Caki2 (cell line): ENCODE data around the gene GLIS1. TPM values are rescaled to one million over a fixed set of nuclear protein-coding genes. Genes with fewer than 3 reads are reported as not detected.

Source experiments
- DNase-seq: peaks from one replicate; pipeline ENCODE4 v3.0.0-alpha.2; 2015; ENCODE audit warnings: low read depth
- in situ Hi-C: cut with HindIII; loops from 2 replicates; pipeline ENCODE4 v1.10.0; 2016; ENCODE audit warnings: low sequenced_read_pairs, low pct_unique_long_range_greater_than_20kb, mixed read lengths
- total RNA-seq: library from RNA; depleted of rRNA; stranded (reverse); fragments of >200 nt; shearing (Covaris generic); gene quantifications from 2 replicates; pipeline ENCODE4 v1.2.3, GENCODE V29; 2014; ENCODE audit warnings: low replicate concordance

Gene GLIS1
- total RNA-seq, 1 experiment from 2014 or later, result 0.03 TPM

- in situ Hi-C loops, result no loop called here
- DNase-seq, result no peak
Observed at GRCh38 chr1:53686091-53686964, 52.6 kb downstream of the GLIS1 start.

- in situ Hi-C loops, result no loop called here
- peak; percentile 47 for DNase-seq
Observed at GRCh38 chr1:53685272-53686051, 53.5 kb downstream of the GLIS1 start.

DNA sequence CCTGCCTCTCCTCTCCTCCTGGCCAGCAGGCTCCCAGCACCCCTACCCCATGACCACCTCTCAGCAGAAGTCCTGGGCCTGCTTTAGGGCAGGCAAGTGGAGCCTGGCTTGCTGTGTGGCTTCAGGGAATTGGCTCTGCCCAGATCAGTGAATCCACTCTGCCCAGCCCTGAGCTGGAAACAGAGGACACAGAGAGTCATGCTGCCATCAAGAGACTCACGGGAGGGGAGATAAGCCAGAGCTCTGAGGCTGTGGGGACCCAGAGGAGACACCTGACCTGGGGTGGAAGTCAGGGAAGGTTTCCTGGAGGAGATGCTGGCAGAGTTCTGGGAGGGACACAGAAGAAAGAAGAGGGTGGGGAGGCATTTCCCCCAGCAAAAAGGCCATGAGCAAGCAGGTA is 54.2 kb downstream of the GLIS1 start:
- in situ Hi-C loops, result no loop called here
- peak; percentile 5 for DNase-seq

- DNase-seq, result peak; percentile 5
- in situ Hi-C loops, result no loop called here
Observed at GRCh38 chr1:53683986-53684740, 54.8 kb downstream of the GLIS1 start.

DNA sequence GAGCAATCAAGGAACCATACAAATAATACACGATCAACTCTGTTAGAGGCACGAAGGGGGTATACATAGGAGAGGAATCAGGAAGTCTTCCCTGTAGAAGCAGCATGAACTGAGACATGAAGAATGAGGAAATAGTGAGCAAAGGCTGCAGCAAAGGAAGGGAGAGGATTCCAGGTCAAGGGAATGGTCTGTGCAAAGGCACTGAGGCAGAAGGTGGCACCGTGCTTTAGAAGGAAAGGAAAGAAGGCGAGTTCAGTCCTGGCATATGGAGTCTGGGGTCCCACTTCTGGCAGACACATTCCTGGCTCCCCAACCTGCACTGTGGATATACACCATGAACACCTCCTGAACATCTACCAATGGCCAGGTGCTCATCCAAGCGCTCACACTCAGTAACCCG is 56.1 kb downstream of the GLIS1 start:
- DNase-seq, result no peak
- in situ Hi-C loops, result no loop called here

DNA sequence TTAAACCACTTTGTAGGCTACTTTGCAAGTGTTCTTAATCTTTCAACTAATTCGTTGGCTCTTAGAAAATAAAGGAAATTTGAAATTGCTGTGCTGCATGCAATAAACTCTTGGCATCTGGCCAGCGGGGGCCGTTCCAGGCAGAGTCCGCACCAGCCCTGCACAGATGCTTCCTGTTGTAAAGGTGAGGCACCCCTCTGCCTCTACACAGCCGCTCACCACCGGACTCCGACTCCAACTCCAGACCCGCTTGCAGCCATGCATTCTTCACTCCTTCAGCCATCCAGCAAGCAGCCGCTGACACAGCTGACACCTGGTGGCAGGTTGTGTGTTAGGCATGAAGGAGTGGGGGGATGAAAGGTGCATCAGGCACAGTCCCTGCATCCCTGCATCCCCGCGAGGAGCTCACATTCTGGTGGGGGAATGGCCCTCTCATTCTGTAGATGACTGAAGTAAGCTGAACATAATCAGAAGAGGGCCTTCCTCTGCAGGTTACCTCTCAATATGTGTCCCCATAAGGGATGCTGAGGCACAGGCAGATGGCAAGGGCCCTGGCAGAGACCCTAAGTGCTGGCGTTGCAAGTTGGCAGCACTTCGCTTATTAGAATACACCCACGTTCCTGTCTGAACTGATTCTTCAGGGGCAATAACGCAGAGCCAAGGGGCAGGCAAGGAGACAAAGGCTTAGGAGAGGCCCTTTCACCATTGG is 56.8 kb downstream of the GLIS1 start:
- in situ Hi-C loops, result no loop called here

DNA sequence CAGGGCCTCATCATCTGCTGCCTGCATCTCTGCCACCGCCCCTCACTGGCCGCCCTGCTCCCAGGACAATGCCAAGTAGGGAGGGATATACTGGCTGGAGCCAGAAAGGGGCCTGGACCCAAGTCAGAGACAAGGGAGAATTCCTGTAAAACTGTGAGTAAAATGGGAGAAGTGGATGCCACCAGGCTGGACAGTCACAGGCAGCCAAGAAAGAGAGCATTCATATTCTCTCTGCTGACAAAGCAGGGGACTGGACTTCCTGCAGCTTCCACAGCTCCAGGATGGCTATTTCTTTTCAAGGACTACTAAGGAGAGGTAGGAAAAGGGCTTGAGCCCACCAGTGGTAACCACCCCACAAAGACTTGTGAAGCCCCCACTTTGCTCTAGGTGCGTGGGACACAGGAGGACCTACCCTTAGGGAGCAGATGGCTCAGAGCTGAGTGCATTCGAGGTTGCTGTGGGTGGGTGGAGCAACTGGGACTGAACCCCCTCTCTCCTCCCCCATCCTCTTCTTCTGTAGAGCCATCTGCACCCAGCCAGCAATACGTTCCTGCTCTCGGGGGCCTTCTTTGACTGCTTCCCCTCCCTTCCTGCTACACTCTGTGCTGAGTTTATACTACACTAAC is 57.5 kb downstream of the GLIS1 start:
- DNase-seq, result no peak
- in situ Hi-C loops, result no loop called here

More for the DNA sequence above, 56.8 kb downstream of the GLIS1 start:
- DNase-seq, result peak; percentile 19

- in situ Hi-C loops, result no loop called here
- no peak for DNase-seq
Observed at GRCh38 chr1:53680868-53681267, 58.1 kb downstream of the GLIS1 start.

GRCh38 chr1:53678938-53679825 is 59.8 kb downstream of the GLIS1 start:
- no peak for DNase-seq
- in situ Hi-C loops, result no loop called here

- no peak for DNase-seq
- in situ Hi-C loops, result no loop called here
Observed at GRCh38 chr1:53678507-53678906, 60.5 kb downstream of the GLIS1 start.

- in situ Hi-C loops, result no loop called here
- no peak for DNase-seq
Observed at GRCh38 chr1:53678046-53678445, 60.9 kb downstream of the GLIS1 start.

DNA sequence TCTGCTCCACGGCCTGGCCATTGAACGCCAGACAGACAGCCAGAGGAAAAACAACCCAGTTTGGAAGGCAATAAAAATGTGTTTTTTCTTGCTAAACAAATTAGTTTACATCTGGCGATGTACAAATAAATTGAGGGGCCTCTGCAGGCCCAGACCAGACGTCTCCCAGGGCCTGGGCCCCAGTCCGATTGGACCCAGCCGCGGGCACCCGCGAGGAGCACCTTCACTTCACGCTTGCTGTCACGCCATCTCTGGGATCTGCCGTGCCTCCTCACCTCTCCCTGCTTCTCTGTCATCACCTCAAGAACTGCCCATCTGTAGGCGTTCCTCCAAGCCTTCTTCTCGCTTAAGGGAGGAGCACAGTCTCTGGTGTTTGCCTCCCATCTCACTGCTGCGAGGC is 61.5 kb downstream of the GLIS1 start:
- DNase-seq, result no peak
- in situ Hi-C loops, result no loop called here

DNA sequence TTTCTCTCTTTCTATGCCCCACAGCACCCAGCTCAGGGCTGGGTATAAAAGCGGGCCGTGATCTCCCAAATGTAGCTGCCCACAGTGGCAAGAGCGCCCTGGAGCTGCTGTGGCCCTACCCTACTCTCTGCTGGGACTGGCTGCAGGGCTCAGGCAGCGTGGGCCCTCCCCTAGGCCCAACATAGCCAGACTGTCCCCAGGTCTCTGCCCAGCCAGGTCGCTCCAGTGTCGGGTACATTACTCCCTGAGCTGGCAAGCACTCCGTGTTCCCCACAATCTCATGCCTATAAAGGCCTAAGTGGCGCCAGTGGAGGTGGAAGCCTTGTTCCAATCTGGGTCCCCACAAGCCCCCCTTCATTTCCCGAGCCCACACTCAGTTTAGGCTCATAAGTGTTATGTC is 66.2 kb downstream of the GLIS1 start:
- DNase-seq, result no peak
- in situ Hi-C loops, result no loop called here

- in situ Hi-C loops, result no loop called here
- no peak for DNase-seq
Observed at GRCh38 chr1:53672243-53672642, 66.7 kb downstream of the GLIS1 start.

- in situ Hi-C loops, result no loop called here
- no peak for DNase-seq
Observed at GRCh38 chr1:53669621-53670191, 69.3 kb downstream of the GLIS1 start.

DNA sequence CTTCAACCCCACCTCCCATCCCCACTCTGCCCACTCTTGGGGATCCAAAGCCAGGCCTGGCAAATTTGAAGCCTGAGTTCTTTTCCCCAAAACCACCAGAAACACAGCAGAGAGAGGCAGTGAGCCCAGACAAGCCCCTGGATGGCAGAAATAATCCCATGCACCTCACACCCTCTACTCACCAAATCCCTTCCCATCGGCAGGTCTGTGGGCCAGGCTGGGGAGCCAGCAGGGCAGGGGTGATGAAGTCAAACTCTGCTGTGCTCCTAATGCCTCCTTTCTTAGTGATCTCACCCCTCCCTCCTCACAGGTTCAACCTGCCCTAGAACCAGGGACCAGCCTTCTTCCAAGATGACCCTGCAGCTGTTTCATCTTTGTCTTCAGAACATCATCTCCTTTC is 72.4 kb downstream of the GLIS1 start:
- in situ Hi-C loops, result no loop called here
- no peak for DNase-seq

DNA sequence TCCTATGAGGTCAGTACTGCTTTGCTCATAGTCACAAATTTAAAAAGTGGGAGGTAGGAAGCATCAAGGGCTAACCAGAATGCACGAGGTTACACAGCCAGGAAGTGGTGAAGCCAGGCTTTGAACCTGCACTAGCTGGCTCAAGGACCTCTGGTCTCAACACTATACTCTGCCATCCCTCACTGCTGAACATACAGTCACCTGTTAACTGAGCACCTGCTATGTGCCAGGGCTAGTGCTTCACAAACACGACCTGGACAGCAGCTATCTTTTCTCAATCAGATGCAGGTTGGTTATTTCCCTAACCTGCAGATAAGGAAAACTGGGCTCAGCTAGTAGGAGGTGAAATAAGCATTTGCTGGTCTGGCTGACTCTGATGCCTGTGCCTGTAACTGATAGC is 73.0 kb downstream of the GLIS1 start:
- in situ Hi-C loops, result no loop called here

More for the DNA sequence above, 73.0 kb downstream of the GLIS1 start:
- DNase-seq, result no peak
